HG03060 (cell line): Measurements from ENCODE around the gene SGCA.

Experiments
- ATAC-seq: cut with Tn5 transposase; IDR thresholded peaks from one replicate; pipeline ENCODE4 v1.9.1; 2021; ENCODE audit warnings: low read depth, moderate number of reproducible peaks; ENCODE audit not compliant: unreplicated experiment

SGCA gene

DNA sequence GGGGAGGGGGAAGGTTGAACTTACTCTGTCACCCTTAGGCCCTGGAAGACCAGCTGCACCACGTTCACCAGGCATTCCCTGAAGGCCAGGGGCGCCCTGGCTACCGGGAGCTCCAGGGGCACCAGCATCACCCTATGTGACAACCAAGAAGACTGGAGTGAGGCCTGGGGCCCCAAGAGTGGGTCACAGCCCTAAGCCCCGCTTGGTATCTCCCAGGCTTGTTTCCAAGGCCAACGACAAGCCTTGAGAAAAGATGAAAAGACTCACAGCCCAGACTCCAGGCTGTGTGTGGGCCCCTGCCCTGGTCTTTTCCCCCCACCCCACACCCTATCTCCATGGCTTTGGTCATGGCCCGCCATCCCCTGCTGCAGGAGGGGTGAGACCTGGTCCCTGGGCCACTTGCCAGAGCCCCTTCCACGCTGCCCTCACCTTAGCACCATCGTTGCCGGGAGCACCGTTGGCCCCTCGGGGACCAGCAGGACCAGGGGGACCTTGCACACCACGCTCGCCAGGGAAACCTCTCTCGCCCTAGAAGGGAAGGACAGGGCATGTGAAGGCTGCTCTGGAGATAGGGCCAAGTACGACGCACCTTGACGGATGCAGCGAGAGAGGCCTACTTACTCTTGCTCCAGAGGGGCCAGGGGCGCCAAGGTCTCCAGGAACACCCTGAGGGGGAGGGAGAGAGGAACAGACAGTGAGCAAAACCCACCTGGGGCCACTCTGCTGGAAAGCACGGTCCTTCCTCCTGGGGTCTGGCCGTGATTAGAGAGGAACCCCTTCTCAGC lies 25.7 kb downstream of the SGCA start:
- no peak for ATAC-seq

DNA sequence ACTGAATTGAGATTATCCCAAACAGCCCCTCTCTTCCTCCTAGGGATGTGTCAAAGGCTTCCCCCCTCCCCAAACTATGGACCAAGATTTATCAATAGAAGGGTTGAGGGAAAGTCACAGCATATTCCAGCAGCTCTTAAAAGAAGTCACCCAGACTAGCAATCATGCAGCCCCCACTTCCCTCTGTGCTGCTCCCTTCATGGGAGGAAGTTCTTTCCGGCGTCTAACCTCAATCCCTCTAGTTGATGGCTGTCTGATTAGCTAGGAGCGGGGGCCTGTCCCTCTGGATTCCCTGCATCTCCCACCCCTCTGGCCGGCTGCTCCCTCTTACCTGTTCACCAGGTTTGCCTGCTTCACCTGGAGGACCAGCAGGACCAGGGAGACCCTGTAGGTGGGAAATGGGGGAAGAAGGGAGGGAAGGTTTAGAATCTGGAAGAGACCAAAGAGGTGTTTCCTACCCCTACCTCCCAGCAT lies 26.4 kb downstream of the SGCA start:
- no peak for ATAC-seq

DNA sequence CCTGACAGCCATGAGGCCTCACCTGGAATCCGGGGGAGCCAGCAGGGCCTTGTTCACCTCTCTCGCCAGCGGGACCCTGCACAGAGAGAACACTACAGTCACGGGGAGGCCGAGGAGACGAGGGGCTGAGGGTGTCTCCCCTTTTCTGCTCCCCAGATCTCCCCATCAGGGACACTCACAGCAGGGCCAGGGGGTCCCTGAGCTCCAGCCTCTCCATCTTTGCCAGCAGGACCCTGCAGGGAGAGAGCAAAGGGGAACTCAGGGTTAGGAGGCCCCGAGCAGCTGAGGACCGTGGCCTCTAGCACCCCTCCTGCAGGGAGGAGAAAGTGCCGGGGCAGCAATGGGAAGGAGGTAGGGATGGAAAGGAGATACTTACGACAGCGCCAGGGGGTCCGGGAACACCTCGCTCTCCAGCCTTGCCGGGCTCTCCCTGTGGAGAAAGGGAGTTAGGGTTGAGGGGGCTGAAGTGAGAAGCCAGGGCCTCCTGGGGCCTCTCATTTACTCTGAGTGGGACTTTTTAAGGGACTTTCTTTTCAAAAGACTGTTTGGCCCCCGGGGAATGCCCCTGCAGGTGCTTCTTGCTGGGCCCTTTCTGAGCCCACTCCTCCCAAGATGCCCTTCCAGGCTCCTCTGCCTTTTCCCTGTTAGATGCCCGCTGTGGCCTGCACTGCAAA lies 26.9 kb downstream of the SGCA start:
- ATAC-seq = no peak

DNA sequence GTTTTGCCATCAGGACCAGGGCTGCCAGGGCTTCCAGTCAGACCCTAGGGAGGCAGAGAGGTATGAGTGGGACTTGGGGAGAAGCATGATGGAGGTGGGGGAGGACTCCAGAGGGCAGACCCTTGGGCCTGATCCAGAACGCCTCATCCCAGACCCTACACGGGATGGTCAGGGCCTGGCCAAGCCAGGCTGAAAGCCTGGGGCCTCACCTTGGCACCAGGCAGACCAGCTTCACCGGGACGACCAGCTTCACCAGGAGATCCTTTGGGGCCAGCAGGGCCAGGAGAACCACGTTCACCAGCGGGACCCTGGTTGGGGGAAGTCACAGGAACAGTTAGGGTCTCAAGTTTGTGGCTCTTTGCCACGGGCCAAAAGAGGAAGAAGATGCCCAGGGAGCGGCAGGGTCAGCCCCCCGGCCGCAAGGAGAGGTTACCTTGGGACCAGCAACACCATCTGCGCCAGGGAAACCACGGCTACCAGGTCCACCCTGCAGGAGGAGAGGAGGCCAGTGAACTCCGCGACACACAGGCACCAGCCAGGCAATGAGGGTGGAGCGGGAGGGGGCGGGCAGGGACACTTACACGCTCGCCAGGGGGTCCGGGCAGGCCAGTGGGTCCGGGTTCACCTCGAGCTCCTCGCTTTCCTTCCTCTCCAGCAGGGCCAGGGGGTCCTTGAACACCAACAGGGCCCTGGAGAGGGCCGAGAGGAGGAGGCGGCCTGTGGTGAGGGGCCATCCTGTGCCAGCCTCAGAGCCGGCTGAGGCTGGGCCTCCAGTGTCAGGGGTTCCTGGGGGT lies 28.5 kb downstream of the SGCA start:
- ATAC-seq = no peak

DNA sequence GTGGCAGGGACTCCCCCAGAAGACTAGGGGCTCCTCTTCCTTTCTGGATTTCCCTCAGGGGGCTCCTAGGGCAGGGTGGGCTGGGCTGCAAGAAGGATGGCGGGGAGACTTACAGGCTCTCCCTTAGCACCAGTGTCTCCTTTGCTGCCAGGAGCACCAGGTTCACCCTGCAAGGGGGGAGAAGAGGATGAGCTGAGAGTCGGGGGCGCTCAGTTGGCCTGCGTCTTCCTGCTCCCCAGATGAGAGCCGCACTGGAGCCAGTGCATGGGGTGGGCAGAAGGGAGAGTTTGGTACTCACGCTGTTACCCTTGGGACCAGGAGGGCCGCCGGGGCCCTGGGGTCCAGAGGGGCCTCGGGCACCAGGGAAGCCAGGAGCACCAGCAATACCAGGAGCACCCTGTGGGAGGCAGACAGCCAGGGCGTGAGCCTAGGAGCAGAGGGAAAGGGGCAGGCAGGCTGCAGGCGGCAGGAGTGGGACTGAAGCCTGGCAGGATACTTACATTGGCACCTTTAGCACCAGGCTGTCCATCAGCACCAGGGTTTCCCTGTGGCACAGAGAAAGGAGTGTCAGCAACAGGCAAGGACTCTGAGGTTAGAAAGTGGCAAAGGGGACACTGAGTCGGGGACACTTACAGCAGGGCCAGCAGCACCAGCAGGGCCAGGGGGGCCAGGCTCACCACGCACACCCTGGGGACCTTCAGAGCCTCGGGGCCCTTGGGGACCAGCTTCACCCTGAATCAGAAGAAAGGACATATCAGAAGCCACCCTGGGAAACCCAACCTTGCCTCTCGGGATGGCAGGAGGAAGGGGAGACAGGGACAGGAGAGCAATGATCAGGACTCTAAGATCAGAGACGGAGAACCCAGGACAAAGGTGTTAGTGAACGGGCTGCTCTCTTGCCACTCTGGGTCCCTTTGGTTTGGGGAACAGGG lies 29.4 kb downstream of the SGCA start:
- no peak for ATAC-seq

DNA sequence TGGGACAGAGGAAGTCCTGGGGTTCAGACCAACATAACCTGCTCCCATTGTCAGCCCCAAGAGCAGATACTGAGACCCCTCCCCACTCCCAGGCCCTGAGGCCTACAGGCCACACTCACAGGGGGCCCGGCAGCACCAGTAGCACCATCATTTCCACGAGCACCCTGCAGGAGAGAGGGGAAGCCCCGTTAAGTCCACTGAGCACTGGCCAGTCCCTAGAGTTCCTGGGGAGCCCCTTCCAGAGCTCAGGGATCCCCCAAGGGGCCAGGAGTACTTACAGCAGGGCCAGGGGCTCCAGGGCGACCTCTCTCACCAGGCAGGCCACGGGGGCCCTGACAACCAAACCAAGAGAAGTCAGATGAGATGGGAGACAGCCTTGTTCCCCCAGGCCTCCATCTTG lies 30.2 kb downstream of the SGCA start:
- ATAC-seq = no peak

DNA sequence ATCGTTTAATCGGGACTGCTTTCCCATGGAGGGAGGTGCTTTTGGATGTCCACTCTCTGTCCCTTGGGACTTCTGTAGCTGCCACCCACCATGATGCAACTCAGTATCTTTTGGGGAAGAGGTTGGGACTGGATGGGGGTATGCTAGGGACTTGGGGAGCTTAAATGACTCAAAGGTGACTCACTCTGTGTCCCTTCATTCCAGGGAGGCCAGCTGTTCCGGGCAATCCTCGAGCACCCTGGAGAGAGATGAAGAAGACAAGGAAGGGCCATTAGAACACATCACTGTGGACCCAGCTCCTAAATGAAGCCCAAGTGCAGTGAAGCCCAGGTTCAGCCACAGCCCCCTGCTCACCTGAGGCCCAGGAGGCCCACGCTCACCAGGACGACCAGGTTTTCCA lies 31.0 kb downstream of the SGCA start:
- no peak for ATAC-seq

DNA sequence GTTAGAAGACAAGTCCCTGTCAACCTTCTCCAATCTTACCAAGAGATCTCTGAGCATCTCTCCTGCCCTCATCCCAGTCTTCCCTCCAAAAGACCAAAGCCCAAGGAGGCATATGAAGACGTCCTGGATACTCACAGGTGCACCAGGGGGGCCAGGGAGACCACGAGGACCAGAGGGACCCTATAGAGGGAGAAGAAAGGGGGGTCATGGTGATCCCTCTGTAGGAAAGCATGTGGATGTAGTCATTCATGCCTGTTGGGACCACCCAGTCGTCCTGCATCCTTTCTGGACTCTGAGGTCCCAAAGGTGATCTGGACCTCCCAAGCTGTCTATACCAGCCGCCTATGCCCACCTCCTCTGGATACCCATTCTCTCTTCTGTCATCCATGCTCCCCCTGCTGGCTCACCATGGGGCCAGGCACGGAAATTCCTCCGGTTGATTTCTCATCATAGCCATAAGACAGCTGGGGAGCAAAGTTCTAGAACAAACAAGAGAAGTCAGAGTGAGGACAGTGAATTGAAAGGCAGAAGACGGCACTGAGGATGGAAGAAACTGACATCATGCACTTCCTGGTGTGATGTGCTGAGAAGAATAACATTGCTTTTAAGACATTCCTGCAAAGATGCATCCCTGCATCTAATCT lies 32.3 kb downstream of the SGCA start:
- ATAC-seq = no peak

DNA sequence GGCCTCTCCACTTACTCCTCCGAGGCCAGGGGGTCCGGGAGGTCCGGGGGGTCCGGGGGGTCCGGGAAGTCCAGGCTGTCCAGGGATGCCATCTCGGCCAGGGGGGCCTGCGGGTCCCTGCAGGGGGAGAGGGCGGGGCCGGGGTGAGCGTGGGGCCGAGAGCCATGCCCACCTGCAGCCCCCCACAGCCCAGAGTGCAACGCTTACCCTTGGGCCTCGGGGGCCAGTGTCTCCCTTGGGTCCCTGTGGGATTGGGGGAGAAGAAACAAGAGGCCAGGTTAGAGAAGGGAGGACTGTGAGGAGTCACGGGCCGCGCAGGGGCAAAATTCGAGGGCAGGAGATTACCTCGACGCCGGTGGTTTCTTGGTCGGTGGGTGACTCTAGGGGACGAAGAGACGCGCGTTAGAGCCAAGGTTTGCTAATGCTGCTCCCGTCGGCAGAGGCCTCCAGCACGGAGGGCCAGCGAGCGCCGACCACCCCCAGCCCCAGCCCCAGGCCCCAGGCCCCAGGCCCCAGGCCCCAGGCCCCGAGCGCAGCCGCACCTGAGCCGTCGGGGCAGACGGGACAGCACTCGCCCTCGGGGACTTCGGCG lies 33.5 kb downstream of the SGCA start:
- ATAC-seq = no peak

DNA sequence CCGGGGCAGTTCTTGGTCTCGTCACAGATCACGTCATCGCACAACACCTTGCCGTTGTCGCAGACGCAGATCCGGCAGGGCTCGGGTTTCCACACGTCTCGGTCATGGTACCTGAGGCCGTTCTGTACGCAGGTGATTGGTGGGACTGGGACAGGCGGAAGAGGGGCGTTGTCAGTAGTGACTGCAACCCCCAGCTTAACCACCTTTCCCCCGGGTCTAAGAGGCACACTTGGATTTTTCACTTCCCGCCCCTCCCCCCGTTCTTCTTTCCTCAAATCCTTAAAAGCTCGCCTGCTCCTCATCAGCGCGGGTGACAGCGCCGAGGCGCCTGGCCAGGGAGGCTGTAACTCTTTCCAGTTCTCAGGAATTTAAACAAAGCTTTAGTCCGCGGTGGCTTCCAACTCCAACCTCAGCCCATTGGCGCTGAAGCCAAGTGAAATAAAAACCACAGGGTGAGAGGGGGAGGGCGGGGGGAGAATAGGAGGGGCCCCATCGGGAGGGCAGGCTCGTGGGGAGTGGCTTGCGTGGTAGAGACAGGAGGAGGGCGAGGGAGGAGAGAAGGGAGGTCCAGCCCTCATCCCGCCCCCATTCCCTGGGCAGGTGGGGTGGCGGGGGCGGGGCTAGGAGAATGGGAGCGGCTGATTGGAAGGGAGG lies 34.1 kb downstream of the SGCA start:
- no peak for ATAC-seq

DNA sequence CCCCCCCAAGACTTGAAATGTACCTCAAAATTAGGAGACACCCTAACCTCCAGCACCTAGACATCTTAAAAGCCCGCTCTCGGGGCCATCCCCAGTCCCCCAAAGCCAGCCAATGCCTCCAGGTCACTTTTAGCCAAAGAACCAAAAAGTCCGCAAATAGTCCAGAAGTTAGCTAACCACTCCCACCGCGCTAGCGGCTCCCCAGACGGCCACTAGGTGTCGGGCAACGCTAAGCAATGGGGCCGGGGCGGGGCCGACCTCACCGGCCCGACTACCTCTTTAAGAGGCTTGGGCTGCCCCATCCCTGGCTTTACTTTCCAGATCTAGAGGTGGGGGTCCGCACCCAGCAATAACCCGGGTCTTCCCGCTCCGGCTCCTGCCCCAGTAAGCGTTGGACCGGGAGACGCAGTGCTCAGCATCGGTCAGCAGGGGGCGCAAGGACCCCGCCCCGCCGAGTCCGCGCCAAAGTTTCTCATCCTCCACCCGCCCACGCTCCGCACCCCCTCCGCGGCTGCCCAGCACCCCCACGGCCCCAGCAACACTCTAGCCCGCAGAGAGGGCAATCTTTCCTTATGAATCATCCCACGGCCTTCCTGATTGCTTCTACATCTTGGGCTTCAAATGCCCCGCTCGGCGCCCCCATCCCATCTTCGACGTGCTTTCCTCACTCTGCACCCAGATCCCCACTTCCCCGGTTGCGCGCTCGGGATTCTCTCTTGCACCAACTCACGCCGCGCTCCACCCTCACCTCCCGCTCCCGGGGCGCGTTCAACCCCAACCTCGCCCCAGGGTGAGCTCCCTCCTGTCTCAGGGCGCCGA lies 34.9 kb downstream of the SGCA start:
- ATAC-seq = no peak

DNA sequence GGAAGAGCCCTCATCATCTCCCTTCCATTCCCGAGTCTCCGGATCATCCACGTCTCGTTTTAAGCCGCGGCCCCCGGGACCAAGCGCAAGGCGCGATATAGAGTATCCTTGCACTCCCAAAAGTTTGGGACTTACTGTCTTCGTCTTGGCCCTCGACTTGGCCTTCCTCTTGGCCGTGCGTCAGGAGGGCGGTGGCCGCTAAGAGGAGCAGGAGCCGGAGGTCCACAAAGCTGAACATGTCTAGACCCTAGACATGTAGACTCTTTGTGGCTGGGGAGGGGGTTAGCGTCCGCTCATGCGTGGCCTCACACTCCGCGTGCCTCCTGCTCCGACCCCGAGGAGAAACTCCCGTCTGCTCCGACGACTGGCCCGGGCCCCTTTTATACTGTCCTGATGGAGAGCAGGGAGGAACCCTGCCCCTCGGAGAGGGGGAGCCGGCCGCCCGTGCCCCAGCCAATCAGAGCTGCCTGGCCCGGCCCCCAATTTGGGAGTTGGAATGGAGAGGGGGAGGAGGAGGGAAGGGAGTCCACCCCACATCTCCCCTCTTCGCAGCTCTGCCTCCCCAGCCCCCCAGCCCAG lies 35.6 kb downstream of the SGCA start, which contains the start of gene COL1A1:
COL1A1 (minus strand) TSS at position 356 of the 579 bp plus-strand sequence; CDS start at position 238, 118 bp downstream.
- no peak for ATAC-seq

DNA sequence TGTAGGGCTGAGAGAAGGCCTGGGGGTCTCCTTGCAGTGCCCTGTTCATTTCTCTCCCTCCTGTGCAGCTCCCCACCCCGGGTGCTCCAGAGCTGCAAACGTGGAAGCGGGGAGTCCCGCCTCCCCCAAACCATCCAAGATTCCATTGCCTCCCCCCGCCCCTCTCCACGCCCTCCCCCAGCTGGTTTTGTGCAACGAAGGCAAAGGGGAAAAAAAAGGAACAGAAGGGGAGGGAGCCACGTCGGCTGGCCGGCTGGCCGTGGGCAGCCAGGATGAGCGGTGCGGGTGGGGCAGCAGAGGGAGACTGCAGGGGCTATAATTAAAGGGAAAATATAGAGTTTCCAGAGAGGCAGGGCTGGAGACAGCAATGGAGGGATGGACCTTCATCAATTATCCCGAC lies 37.3 kb downstream of the SGCA start:
- ATAC-seq = no peak

DNA sequence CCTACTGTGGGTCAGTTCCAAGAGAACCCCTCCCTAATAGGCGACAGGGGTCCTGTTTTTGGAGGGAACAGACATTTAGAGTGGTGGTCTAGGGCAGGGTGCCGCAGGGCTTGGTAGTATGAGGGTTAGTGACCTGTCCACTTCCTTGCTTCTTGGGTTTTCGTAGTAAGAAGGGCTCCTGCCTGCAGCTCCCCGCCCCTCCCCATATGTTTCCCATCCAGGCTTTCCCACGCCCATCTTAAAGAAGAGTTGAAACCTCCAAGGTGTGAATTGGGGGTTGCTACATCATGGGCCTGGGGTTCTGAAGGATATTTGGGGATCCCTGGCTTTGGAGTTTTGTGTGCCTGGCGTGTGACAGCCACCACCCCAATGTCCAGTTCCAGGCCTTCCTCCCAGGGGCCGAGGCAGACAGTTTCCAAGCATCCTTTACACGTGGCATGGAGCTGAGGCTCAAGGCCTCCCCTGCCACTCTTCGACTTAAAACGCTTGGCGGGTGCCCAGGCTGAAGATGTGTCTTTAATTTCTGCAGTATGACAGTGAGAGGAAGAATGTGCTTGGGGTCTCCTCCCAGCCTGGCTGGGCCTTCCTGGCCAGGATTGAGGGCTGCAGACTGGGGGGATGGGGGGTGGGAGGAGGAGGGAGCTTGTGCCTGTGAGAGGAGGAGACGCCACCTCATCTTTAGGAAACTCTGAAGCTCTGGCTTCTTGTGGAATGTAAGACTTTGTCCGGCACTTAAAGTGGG lies 38.0 kb downstream of the SGCA start:
- ATAC-seq = no peak

DNA sequence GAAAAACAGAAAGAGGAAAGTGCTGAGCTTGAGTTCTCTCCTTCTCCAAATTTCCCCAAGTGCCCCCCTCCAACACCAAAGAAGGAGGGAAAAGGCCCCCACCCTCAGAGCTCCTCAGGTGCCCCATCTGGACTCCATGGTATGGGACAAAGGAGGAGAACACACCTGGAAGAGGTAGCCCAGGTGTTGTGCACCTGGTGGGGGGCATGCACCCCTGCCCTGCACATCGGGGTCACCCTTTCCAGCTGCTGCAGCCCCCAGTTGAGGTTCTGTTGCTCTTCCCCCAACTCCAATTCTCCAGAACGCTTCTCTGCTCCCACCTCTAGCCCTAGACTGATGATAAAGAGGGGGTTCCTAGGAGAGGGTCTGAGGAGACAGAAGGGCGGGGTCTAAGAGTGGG lies 38.6 kb downstream of the SGCA start:
- no peak for ATAC-seq

DNA sequence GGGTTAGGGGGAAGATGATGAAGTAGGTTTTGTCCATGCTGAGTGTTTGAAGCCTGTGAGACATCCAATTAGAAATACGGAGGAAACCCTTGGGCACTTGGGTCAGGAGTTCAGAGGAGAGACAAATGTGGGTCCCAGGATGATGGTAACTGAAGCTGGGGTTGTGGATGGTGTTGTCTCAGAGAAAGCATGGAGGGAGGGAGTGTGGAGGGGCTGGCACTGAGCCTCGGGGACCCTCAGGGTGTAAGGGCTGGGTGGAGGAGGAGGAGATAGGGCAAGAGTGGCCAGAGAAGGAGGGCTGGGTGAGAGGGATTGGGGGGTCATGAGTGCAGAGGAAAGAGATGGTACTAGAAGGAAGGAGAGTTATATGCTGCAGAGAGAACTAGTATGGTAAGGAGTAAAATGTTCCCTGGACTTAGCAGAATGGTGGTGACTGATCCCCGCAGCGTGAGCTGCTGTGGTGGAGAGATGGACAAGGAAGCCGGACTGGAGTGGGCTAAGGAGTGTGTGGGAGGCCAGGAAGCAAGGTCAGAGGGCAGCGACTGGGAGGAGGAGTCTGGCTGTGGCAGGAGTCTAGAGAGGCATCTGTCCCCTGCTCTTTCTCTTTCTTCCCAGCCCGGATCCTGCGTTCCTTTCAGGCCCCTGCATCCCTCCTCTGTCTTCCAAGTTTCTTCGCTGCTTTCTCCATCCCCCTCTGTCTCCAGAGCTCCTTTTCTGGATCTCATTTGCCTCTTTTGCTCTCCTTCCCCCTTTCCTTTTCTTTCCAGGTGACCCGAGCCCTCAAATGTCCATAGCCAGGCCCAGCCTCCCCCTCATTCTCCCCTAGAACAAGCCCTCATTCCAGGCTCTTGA lies 39.5 kb downstream of the SGCA start:
- no peak for ATAC-seq
